Liver (tissue), 9 donors: Measurements from ENCODE around the gene MACROH2A2. TPM values are rescaled to one million over a fixed set of nuclear protein-coding genes. Genes with fewer than 3 reads are reported as not detected.

Experiments used
- DNase-seq: peaks from one replicate; pipeline ENCODE4 v3.0.0-alpha.2; 2017; ENCODE audit warnings: low spot score
- H3K27ac ChIP-seq, 2 donors: one replicate each; pipeline ENCODE4 v1.7.0; 2013; ENCODE audit warnings: inconsistent platforms in 2 of 2, low read length in 2 of 2, control low read depth in 1 of 2, low read depth in 1 of 2, mild to moderate bottlenecking in 1 of 2
- H3K27me3 ChIP-seq, 4 donors: one replicate each; pipeline versions ENCODE4 v1.6.1 to v1.7.0; 2013; ENCODE audit warnings: low read length in 3 of 4, inconsistent platforms in 1 of 4, mild to moderate bottlenecking in 1 of 4, moderate library complexity in 1 of 4; ENCODE audit not compliant: control insufficient read depth in 4 of 4, insufficient read depth in 4 of 4
- H3K36me3 ChIP-seq, 4 donors: one replicate each; pipeline versions ENCODE4 v1.6.1 to v1.7.0; 2013; ENCODE audit warnings: low read length in 3 of 4, mild to moderate bottlenecking in 3 of 4, low read depth in 1 of 4, moderate library complexity in 1 of 4; ENCODE audit not compliant: control insufficient read depth in 4 of 4, insufficient read depth in 3 of 4
- H3K4me1 ChIP-seq, 4 donors: one replicate each; pipeline versions ENCODE4 v1.6.1 to v1.7.0; 2013; ENCODE audit warnings: low read length in 3 of 4, mild to moderate bottlenecking in 3 of 4, moderate library complexity in 1 of 4; ENCODE audit not compliant: control insufficient read depth in 4 of 4, insufficient read depth in 4 of 4
- H3K4me3 ChIP-seq, 3 donors: one replicate each; pipeline versions ENCODE4 v1.6.1 to v1.7.0; 2013; ENCODE audit warnings: low read length in 3 of 3, control low read depth in 1 of 3, low read depth in 1 of 3, mild to moderate bottlenecking in 1 of 3
- H3K9ac ChIP-seq, 2 donors: one replicate each; pipeline ENCODE4 v1.7.0; 2013; ENCODE audit warnings: low read length in 2 of 2, mild to moderate bottlenecking in 2 of 2, moderate library complexity in 2 of 2, control low read depth in 1 of 2, low read depth in 1 of 2
- H3K9me3 ChIP-seq, 4 donors: one replicate each; pipeline versions ENCODE4 v1.6.1 to v1.7.0; 2013; ENCODE audit warnings: low read length in 3 of 4; ENCODE audit not compliant: control insufficient read depth in 4 of 4
- FOXA1 ChIP-seq: IDR thresholded peaks from 2 replicates; pipeline ENCODE4 v1.6.1; 2016; ENCODE audit warnings: antibody characterized with exemption
- FOXA2 ChIP-seq: IDR thresholded peaks from 2 replicates; pipeline ENCODE4 v1.6.1; 2016; ENCODE audit warnings: antibody characterized with exemption
- GABPA ChIP-seq, 2 donors: IDR thresholded peaks in 1 of 2; conservative IDR thresholded peaks in 1 of 2; 2 replicates each; pipeline ENCODE4 v1.6.1; 2016; ENCODE audit warnings: antibody characterized with exemption in 2 of 2, mild to moderate bottlenecking in 1 of 2, moderate library complexity in 1 of 2
- HNF4A ChIP-seq, 2 donors: conservative IDR thresholded peaks; 2 replicates each; pipeline ENCODE4 v1.6.1; 2016; ENCODE audit warnings: antibody characterized with exemption in 2 of 2, mild to moderate bottlenecking in 2 of 2
- HNF4G ChIP-seq: IDR thresholded peaks from 2 replicates; pipeline ENCODE4 v1.6.1; 2016; ENCODE audit warnings: antibody characterized with exemption
- JUND ChIP-seq, 2 donors: IDR thresholded peaks; 2 replicates each; pipeline ENCODE4 v1.6.1; 2016; ENCODE audit warnings: antibody characterized with exemption in 2 of 2
- MAX ChIP-seq: IDR thresholded peaks from 2 replicates; pipeline ENCODE4 v1.6.1; 2016; ENCODE audit warnings: antibody characterized with exemption
- NR2F2 ChIP-seq: IDR thresholded peaks from 2 replicates; pipeline ENCODE4 v1.6.1; 2016; ENCODE audit warnings: antibody characterized with exemption
- RAD21 ChIP-seq, 2 donors: IDR thresholded peaks; 2 replicates each; pipeline ENCODE4 v1.6.1; 2016; ENCODE audit warnings: antibody characterized with exemption in 2 of 2, mild to moderate bottlenecking in 2 of 2
- RXRA ChIP-seq, 2 donors: IDR thresholded peaks; 2 replicates each; pipeline ENCODE4 v1.6.1; 2017 to 2018; ENCODE audit warnings: antibody characterized with exemption in 2 of 2, mild to moderate bottlenecking in 1 of 2
- TAF1 ChIP-seq: conservative IDR thresholded peaks from 2 replicates; pipeline ENCODE4 v1.6.1; 2016; ENCODE audit warnings: antibody characterized with exemption, mild to moderate bottlenecking
- YY1 ChIP-seq: IDR thresholded peaks from 2 replicates; pipeline ENCODE4 v1.6.1; 2016; ENCODE audit warnings: antibody characterized with exemption, mild to moderate bottlenecking
- WGBS: extraction: QIAGEN DNeasy Blood & Tissue Kit; methylation state at CpG from one replicate; pipeline ENCODE4 v1.1.7; 2013; 5-methylcytosine and 5-hydroxymethylcytosine counted together
- polyA plus RNA-seq, 2 donors: library from polyadenylated mRNA; stranded (reverse) in 1 of 2; unstranded in 1 of 2; fragments of 200-250 nt in 1 of 2; fragments of >200 nt in 1 of 2; fragmentation: Nextera tagmentation in 1 of 2; extraction: Ambion mirVana in 1 of 2; gene quantifications; one replicate each; pipeline versions ENCODE4 v1.2.1 to v1.2.3, GENCODE V29; 2013 to 2015
- total RNA-seq, 2 donors: library from RNA; depleted of rRNA; stranded (reverse); fragments of >200 nt; gene quantifications; one replicate each; pipeline ENCODE4 v1.2.3, GENCODE V29; 2014
- TF ChIP-seq, protein P1 (sequence below): fragments of 150-350 bp; IDR thresholded peaks from 2 replicates; pipeline ENCODE4 v1.5.1; 2017; ENCODE audit warnings: improper control_type of control experiment, low read depth, low read length; ENCODE audit not compliant: missing input control
- TF ChIP-seq, protein P2 (sequence below): IDR thresholded peaks from 2 replicates; pipeline ENCODE4 v1.6.1; 2016; ENCODE audit warnings: antibody characterized with exemption
- TF ChIP-seq, protein P3 (sequence below): IDR thresholded peaks from 2 replicates; pipeline ENCODE4 v1.6.1; 2016; ENCODE audit warnings: antibody characterized with exemption, mild to moderate bottlenecking
- donor health status: healthy.
- donor health status: healthy.
- donor health status: healthy.
- donor health status: healthy.
- donor health status: healthy.

Gene MACROH2A2
- total and polyA plus RNA-seq, 4 donors: 1.2 to 7.2 (median 3.4) TPM

DNA sequence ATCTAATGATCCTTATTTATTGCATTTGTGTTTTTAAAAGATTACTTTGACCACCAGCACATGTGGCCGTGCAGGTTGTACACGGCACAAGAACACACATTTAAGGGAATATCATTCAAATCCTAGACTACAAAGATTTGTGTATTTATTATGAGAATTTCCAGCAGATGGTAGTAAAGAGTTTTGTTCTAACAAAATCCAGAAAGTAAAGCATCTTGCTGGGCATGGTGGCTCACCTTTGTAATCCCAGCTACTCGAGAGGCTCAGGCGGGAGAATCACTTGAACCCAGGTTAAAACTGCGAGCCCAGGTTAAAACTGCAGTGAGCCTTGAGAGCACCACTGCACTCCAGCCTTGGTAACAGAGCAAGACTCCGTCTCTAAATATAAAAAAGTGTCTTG is 31.5 kb downstream of the MACROH2A2 start:
- no peaks in the 10 kb centered on the region for H3K27me3 ChIP-seq
- no peak overlapping the region for H3K4me3 ChIP-seq
- H3K9me3 ChIP-seq: no peaks in the 10 kb centered on the region
- H3K4me1 ChIP-seq: peaks cover 4 to 32% (median 19%) of the 10 kb centered on the region in 4 donors
- TF ChIP-seq, protein P1, sequence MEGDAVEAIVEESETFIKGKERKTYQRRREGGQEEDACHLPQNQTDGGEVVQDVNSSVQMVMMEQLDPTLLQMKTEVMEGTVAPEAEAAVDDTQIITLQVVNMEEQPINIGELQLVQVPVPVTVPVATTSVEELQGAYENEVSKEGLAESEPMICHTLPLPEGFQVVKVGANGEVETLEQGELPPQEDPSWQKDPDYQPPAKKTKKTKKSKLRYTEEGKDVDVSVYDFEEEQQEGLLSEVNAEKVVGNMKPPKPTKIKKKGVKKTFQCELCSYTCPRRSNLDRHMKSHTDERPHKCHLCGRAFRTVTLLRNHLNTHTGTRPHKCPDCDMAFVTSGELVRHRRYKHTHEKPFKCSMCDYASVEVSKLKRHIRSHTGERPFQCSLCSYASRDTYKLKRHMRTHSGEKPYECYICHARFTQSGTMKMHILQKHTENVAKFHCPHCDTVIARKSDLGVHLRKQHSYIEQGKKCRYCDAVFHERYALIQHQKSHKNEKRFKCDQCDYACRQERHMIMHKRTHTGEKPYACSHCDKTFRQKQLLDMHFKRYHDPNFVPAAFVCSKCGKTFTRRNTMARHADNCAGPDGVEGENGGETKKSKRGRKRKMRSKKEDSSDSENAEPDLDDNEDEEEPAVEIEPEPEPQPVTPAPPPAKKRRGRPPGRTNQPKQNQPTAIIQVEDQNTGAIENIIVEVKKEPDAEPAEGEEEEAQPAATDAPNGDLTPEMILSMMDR: peak; percentile 33
- TF ChIP-seq MAX (no peak), RAD21 (IDR thresholded peaks at IDR 0.05) (peak; percentile 74 to 78)
- H3K9ac ChIP-seq: no peak overlapping the region
- 57% methylated on average over 6 of the region's 6 CpGs for WGBS
- no peak overlapping the region for H3K27ac ChIP-seq
- H3K36me3 ChIP-seq: no peaks in the 10 kb centered on the region
- no peak for DNase-seq

DNA sequence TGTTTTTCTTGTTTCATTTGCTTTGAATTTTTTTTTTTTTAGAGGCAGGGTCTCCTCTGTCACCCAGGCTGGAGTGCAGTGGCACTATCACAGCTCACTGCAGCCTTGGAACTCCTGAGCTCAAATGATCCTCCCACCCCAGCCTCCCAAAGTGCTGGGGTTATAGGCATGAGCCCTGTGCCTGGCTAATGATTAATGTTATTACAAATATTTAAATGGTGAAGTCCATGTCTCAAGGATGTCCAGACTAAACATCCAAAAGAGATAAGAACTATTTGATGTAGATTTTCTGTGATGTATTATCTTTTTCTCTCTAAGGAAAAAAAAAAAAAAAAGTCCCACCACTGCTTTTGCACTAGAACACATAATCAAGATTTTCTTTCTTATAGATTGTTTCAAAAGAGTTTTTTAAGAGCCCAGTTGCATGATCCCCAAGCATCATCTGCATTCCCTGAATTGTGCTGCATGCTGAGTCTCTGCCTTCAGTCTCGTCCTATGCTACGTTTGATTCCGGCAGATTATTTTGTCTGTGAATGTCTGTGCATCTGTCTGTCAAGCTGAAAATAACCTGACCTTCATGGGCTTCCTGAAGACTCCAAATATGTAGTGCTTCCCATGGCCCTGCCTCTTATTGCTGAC is 33.4 kb downstream of the MACROH2A2 start:
- H3K9me3 ChIP-seq: no peaks in the 10 kb centered on the region
- H3K27ac ChIP-seq: no peak overlapping the region
- H3K9ac ChIP-seq: no peak overlapping the region
- H3K4me1 ChIP-seq: peaks cover 4 to 40% (median 24%) of the 10 kb centered on the region in 4 donors
- no peak overlapping the region for H3K4me3 ChIP-seq
- H3K36me3 ChIP-seq: no peaks in the 10 kb centered on the region
- 32% methylated on average over 3 of the region's 3 CpGs for WGBS
- H3K27me3 ChIP-seq: no peaks in the 10 kb centered on the region
- no peak for DNase-seq
- no peak for TF ChIP-seq FOXA1
- peak in 1 of 2 donors; percentile 35 for TF ChIP-seq RAD21 (IDR thresholded peaks at IDR 0.05)
- TF ChIP-seq RXRA (IDR thresholded peaks at IDR 0.05): peak; percentile 22 to 65
- TF ChIP-seq, protein P2, sequence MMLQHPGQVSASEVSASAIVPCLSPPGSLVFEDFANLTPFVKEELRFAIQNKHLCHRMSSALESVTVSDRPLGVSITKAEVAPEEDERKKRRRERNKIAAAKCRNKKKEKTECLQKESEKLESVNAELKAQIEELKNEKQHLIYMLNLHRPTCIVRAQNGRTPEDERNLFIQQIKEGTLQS: no peak
- TF ChIP-seq TAF1: no peak
- TF ChIP-seq NR2F2: no peak
- TF ChIP-seq, protein P3, sequence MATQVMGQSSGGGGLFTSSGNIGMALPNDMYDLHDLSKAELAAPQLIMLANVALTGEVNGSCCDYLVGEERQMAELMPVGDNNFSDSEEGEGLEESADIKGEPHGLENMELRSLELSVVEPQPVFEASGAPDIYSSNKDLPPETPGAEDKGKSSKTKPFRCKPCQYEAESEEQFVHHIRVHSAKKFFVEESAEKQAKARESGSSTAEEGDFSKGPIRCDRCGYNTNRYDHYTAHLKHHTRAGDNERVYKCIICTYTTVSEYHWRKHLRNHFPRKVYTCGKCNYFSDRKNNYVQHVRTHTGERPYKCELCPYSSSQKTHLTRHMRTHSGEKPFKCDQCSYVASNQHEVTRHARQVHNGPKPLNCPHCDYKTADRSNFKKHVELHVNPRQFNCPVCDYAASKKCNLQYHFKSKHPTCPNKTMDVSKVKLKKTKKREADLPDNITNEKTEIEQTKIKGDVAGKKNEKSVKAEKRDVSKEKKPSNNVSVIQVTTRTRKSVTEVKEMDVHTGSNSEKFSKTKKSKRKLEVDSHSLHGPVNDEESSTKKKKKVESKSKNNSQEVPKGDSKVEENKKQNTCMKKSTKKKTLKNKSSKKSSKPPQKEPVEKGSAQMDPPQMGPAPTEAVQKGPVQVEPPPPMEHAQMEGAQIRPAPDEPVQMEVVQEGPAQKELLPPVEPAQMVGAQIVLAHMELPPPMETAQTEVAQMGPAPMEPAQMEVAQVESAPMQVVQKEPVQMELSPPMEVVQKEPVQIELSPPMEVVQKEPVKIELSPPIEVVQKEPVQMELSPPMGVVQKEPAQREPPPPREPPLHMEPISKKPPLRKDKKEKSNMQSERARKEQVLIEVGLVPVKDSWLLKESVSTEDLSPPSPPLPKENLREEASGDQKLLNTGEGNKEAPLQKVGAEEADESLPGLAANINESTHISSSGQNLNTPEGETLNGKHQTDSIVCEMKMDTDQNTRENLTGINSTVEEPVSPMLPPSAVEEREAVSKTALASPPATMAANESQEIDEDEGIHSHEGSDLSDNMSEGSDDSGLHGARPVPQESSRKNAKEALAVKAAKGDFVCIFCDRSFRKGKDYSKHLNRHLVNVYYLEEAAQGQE: peak; percentile 14
- TF ChIP-seq GABPA (IDR thresholded peaks at IDR 0.05 in 1 of 2, conservative IDR thresholded peaks at IDR 0.05 in 1 of 2): no peak
- peak; percentile 62 to 71 for TF ChIP-seq HNF4A (conservative IDR thresholded peaks at IDR 0.05)
- TF ChIP-seq YY1: no peak
- TF ChIP-seq MAX: no peak
- TF ChIP-seq HNF4G: no peak
- TF ChIP-seq, protein P1: no peak
- no peak for TF ChIP-seq FOXA2
- TF ChIP-seq JUND (IDR thresholded peaks at IDR 0.05): peak in 1 of 2 donors; percentile 37
